ENCODE measurements around the gene TPCN2.

GRCh38 chr11:69144316-69145049 lies 95.8 kb downstream of the TPCN2 start:
- no peak for TF ChIP-seq CTCF (IDR thresholded peaks at IDR 0.05)
- TF ChIP-seq POLR2A (IDR thresholded peaks at IDR 0.05) = no peak
